ENCODE data around the gene TRPC3.

DNA sequence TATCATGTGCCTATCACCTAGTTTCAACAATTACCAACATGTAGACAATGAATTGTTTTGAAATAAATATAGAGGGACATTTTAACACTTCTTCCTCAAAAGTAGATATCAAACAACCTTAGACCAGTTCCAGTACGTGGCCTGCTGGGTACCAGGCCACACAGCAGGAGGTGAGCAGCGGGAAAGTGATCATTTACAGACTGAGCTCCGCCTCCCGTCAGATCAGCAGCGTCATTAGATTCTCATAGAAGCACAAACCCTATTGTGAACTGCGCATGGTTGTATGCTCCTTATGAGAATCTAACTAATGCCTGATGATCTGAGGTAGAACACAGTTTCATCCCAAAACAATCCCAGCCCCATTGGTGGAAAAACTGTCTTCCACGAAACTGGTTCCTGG is 88.1 kb downstream of the TRPC3 start:
- TF ChIP-seq, protein P1, sequence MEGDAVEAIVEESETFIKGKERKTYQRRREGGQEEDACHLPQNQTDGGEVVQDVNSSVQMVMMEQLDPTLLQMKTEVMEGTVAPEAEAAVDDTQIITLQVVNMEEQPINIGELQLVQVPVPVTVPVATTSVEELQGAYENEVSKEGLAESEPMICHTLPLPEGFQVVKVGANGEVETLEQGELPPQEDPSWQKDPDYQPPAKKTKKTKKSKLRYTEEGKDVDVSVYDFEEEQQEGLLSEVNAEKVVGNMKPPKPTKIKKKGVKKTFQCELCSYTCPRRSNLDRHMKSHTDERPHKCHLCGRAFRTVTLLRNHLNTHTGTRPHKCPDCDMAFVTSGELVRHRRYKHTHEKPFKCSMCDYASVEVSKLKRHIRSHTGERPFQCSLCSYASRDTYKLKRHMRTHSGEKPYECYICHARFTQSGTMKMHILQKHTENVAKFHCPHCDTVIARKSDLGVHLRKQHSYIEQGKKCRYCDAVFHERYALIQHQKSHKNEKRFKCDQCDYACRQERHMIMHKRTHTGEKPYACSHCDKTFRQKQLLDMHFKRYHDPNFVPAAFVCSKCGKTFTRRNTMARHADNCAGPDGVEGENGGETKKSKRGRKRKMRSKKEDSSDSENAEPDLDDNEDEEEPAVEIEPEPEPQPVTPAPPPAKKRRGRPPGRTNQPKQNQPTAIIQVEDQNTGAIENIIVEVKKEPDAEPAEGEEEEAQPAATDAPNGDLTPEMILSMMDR (IDR thresholded peaks at IDR 0.05), result no peak
- TF ChIP-seq POLR2A (IDR thresholded peaks at IDR 0.05) (no peak), EP300 (IDR thresholded peaks at IDR 0.05) (no peak)

Measured in ovary (tissue), 3 donors.